Measurements from ENCODE around the gene LYSMD4. TPM values are rescaled to one million over a fixed set of nuclear protein-coding genes. Genes with fewer than 3 reads are reported as not detected.
A peak's percentile ranks its signal among the peaks of the same experiment; 100 is the strongest.

The LYSMD4 gene
- polyA plus RNA-seq, 1 experiment = 3.2 TPM

- Histone ChIP-seq H3K27me3 (ENCODE audit: control insufficient read depth, insufficient read depth, low read length) (no peaks in the 10 kb centered on the region), H3K27ac (ENCODE audit: low read depth, low read length) (no peak overlapping the region), H3K4me3 (ENCODE audit: low read depth, low read length) (no peak overlapping the region), H3K9me3 (ENCODE audit: control insufficient read depth, insufficient read depth, low read length) (peaks cover 12% of the 10 kb centered on the region)
- DNase-seq (ENCODE audit: low read depth, low spot score) = no peak
- ChIA-PET CTCF (interaction anchor here (2.1 kb wide), 1 partner anchor 450 kb away, joined by 5 read pairs; no protein-coding TSS in a partner anchor), POLR2A (no interaction called here)
- TF ChIP-seq, protein P1, sequence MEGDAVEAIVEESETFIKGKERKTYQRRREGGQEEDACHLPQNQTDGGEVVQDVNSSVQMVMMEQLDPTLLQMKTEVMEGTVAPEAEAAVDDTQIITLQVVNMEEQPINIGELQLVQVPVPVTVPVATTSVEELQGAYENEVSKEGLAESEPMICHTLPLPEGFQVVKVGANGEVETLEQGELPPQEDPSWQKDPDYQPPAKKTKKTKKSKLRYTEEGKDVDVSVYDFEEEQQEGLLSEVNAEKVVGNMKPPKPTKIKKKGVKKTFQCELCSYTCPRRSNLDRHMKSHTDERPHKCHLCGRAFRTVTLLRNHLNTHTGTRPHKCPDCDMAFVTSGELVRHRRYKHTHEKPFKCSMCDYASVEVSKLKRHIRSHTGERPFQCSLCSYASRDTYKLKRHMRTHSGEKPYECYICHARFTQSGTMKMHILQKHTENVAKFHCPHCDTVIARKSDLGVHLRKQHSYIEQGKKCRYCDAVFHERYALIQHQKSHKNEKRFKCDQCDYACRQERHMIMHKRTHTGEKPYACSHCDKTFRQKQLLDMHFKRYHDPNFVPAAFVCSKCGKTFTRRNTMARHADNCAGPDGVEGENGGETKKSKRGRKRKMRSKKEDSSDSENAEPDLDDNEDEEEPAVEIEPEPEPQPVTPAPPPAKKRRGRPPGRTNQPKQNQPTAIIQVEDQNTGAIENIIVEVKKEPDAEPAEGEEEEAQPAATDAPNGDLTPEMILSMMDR (IDR thresholded peaks at IDR 0.05; ENCODE audit: low read depth, low read length) = no peak
Measured at GRCh38 chr15:99722406-99722805, 10.8 kb downstream of the LYSMD4 start.

GRCh38 chr15:99721896-99722295 lies 11.3 kb downstream of the LYSMD4 start:
- Histone ChIP-seq H3K27me3 (ENCODE audit: control insufficient read depth, insufficient read depth, low read length) (no peaks in the 10 kb centered on the region), H3K27ac (ENCODE audit: low read depth, low read length) (no peak overlapping the region), H3K4me3 (ENCODE audit: low read depth, low read length) (no peak overlapping the region), H3K9me3 (ENCODE audit: control insufficient read depth, insufficient read depth, low read length) (peaks cover 12% of the 10 kb centered on the region)
- DNase-seq (ENCODE audit: low read depth, low spot score) = no peak
- ChIA-PET CTCF (interaction anchor here (1.4 to 2.1 kb wide), 2 partner anchors 18 to 449 kb away, joined by 5 to 6 read pairs; no protein-coding TSS in a partner anchor), POLR2A (no interaction called here)
- TF ChIP-seq, protein P1 (IDR thresholded peaks at IDR 0.05; ENCODE audit: low read depth, low read length) = no peak

- CTCF ChIA-PET = interaction anchor here (1.4 kb wide), 1 partner anchor 17 kb away, joined by 6 read pairs; no protein-coding TSS in a partner anchor
- DNase-seq (ENCODE audit: low read depth, low spot score) = no peak
- Histone ChIP-seq H3K9me3 (ENCODE audit: control insufficient read depth, insufficient read depth, low read length) (peaks cover 12% of the 10 kb centered on the region), H3K27ac (ENCODE audit: low read depth, low read length) (no peak overlapping the region), H3K4me3 (ENCODE audit: low read depth, low read length) (no peak overlapping the region), H3K27me3 (ENCODE audit: control insufficient read depth, insufficient read depth, low read length) (no peaks in the 10 kb centered on the region)
- TF ChIP-seq, protein P1 (IDR thresholded peaks at IDR 0.05; ENCODE audit: low read depth, low read length) = no peak
- POLR2A ChIA-PET = no interaction called here
Measured at GRCh38 chr15:99721104-99721778, 12.0 kb downstream of the LYSMD4 start.

DNA sequence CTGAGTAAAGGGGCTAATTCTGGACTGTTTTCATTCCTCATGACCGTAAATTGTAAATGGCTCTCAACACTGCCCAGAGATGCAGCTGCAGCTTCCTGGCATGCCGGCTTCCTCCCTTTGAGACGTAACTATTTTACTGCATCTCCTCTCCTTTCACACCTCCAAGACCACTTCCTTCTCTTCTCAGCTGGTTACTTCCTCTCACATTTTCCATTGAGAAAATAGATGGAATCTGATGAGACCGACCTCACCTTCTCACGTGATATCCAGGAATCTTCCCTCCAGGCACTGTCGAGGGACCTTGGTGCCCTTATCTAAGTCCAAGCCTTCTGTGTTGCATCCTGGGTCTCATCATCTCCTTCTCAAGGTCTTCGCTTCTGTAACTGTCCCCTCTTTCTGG lies 12.7 kb downstream of the LYSMD4 start:
- POLR2A ChIA-PET = no interaction called here
- Histone ChIP-seq H3K27ac (ENCODE audit: low read depth, low read length) (no peak overlapping the region), H3K4me3 (ENCODE audit: low read depth, low read length) (no peak overlapping the region), H3K27me3 (ENCODE audit: control insufficient read depth, insufficient read depth, low read length) (no peaks in the 10 kb centered on the region), H3K9me3 (ENCODE audit: control insufficient read depth, insufficient read depth, low read length) (peaks cover 7% of the 10 kb centered on the region)
- CTCF ChIA-PET = interaction anchor here (1.4 kb wide), 1 partner anchor 17 kb away, joined by 6 read pairs; no protein-coding TSS in a partner anchor
- DNase-seq (ENCODE audit: low read depth, low spot score) = no peak
- TF ChIP-seq, protein P1 (IDR thresholded peaks at IDR 0.05; ENCODE audit: low read depth, low read length) = no peak

DNA sequence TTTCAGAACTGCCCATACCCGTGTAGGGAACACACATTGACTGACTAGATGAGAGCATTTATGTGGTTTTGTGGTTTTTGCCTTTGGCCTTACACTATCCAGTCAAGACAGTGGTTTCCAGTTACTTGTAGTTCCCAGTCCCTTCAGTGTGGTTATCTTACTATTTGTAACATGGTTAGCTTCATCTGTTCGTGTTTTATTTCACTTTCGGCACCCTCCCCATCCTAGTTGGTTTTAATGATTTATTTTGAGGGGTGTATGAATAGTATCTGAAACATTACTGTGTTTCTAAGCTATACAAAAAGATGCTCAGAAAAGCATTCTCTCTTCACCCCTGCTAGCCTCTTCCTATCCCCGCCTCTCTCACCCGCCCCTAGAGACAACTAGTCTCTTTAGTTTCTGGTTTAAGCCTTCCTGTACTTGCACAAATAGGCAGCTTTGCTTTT lies 14.1 kb downstream of the LYSMD4 start:
- TF ChIP-seq, protein P1 (IDR thresholded peaks at IDR 0.05; ENCODE audit: low read depth, low read length) = no peak
- peak; percentile 51 for DNase-seq (ENCODE audit: low read depth, low spot score)
- Histone ChIP-seq H3K9me3 (ENCODE audit: control insufficient read depth, insufficient read depth, low read length) (no peaks in the 10 kb centered on the region; the same call in 1 of the 2 replicates), H3K4me3 (ENCODE audit: low read depth, low read length) (no peak overlapping the region), H3K27me3 (ENCODE audit: control insufficient read depth, insufficient read depth, low read length) (no peaks in the 10 kb centered on the region), H3K27ac (ENCODE audit: low read depth, low read length) (no peak overlapping the region)
- ChIA-PET CTCF (interaction anchor here (1.1 to 7.9 kb wide), 3 partner anchors 15 to 447 kb away, joined by 3 to 74 read pairs (median 4); no protein-coding TSS in a partner anchor), POLR2A (interaction anchor here (0.6 kb wide), 1 partner anchor 767 kb away, joined by 5 read pairs; no protein-coding TSS in a partner anchor)

Data from AG04450 (cell line).